ENCODE results near the gene PNPLA2.
A peak's percentile ranks its signal among the peaks of the same experiment; 100 is the strongest.

PNPLA2 gene

GRCh38 chr11:818396-819128 is at the start of gene PNPLA2:
Gene PNPLA2, plus strand, starts transcription at chr11:818914. Its CDS starts 805 bp downstream, at chr11:819719.
- no peak for DNase-seq

GRCh38 chr11:769887-770641 is 48.6 kb upstream of the PNPLA2 start:
- DNase-seq = no peak

GRCh38 chr11:770642-771616 is 47.8 kb upstream of the PNPLA2 start:
- DNase-seq = no peak

- no peak for DNase-seq
These were observed 47.0 kb upstream of the PNPLA2 start for GRCh38 chr11:771617-772204.

- DNase-seq = no peak
These were observed 46.0 kb upstream of the PNPLA2 start for GRCh38 chr11:772429-773390.

- DNase-seq = no peak
These were observed 45.3 kb upstream of the PNPLA2 start for GRCh38 chr11:773425-773824.

- no peak for DNase-seq
These were observed 44.9 kb upstream of the PNPLA2 start for GRCh38 chr11:773830-774229.

- DNase-seq = no peak
These were observed 43.7 kb upstream of the PNPLA2 start for GRCh38 chr11:774873-775592.

- DNase-seq = no peak
These were observed 42.5 kb upstream of the PNPLA2 start for GRCh38 chr11:776263-776560.

- no peak for DNase-seq
These were observed 42.0 kb upstream of the PNPLA2 start for GRCh38 chr11:776561-777287.

GRCh38 chr11:777288-778255 is 41.1 kb upstream of the PNPLA2 start, which contains the start of gene GATD1:
Gene GATD1, minus strand, starts transcription at chr11:777487. Its CDS starts 25 bp downstream, at chr11:777462.
- DNase-seq = peak; percentile 95

GRCh38 chr11:778976-779954 is 39.4 kb upstream of the PNPLA2 start:
- no peak for DNase-seq

- no peak for DNase-seq
These were observed 38.7 kb upstream of the PNPLA2 start for GRCh38 chr11:779955-780532.

GRCh38 chr11:782264-783174 is 36.2 kb upstream of the PNPLA2 start:
- peak; percentile 3 for DNase-seq

GRCh38 chr11:783581-784015 is 35.1 kb upstream of the PNPLA2 start:
- DNase-seq = peak; percentile 50
